HL-60 (cell line): ENCODE results near the gene RASA1.

Source experiments
- POLR2AphosphoS5 ChIP-seq: IDR thresholded peaks from 2 replicates; pipeline ENCODE4 v1.6.1; 2012; ENCODE audit warnings: low read depth
- REST ChIP-seq: IDR thresholded peaks from 2 replicates; pipeline ENCODE4 v1.6.1; 2012; ENCODE audit warnings: low read depth; ENCODE audit not compliant: insufficient replicate concordance
- TF ChIP-seq, protein P1 (sequence below): IDR thresholded peaks from one replicate; pipeline ENCODE4 v1.5.1; 2011; ENCODE audit warnings: low read length, control low read depth, inconsistent platforms; ENCODE audit not compliant: insufficient read depth

DNA sequence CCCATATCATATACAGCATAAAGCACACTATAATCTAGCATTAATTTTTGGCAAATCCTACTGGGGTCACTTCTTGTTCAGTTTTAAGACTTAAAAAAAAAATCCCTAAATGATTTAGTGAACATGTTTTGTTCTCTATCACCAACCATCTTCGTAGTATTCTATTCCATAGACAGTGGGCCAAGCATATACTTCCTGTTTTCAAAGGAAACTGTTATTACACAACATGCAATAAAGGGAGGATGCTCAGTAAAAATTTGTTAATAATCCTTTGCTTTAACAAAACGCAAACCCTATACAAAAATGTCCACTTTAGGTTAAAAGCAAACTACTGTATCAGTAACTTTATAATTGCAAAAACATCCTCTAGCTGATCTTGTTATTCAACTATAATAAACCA is 132.0 kb downstream of the RASA1 start:
- no peak for TF ChIP-seq POLR2AphosphoS5
- TF ChIP-seq REST: no peak
- TF ChIP-seq, protein P1, sequence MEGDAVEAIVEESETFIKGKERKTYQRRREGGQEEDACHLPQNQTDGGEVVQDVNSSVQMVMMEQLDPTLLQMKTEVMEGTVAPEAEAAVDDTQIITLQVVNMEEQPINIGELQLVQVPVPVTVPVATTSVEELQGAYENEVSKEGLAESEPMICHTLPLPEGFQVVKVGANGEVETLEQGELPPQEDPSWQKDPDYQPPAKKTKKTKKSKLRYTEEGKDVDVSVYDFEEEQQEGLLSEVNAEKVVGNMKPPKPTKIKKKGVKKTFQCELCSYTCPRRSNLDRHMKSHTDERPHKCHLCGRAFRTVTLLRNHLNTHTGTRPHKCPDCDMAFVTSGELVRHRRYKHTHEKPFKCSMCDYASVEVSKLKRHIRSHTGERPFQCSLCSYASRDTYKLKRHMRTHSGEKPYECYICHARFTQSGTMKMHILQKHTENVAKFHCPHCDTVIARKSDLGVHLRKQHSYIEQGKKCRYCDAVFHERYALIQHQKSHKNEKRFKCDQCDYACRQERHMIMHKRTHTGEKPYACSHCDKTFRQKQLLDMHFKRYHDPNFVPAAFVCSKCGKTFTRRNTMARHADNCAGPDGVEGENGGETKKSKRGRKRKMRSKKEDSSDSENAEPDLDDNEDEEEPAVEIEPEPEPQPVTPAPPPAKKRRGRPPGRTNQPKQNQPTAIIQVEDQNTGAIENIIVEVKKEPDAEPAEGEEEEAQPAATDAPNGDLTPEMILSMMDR: no peak
